IMR-90 (cell line): ENCODE data around the gene NME7. TPM values are rescaled to one million over a fixed set of nuclear protein-coding genes. Genes with fewer than 3 reads are reported as not detected.

Source experiments
- ATAC-seq: fragments of 200-7000 bp; cut with Tn5 transposase; 2 replicates; pipeline ENCODE4 v1.9.1; 2020; ENCODE audit warnings: low read depth, mild to moderate bottlenecking, moderate library complexity
- BruUV-seq: library from RNA; stranded (reverse); fragments of 400-500 nt; replicated peaks from 2 replicates; lab custom pipeline; 2021; lab: Mats Ljungman, UMichigan
- CTCF ChIA-PET: fragments of 300-600 bp; formaldehyde crosslinking; extraction: SDS; loops from one replicate; lab custom pipeline; 2021; ENCODE audit warnings: antibody characterized with exemption; lab: Yijun Ruan, JAX
- POLR2A ChIA-PET: fragments of 300-600 bp; sonication (Branson Sonifier 250); formaldehyde crosslinking; loops from one replicate; lab custom pipeline; 2022; ENCODE audit warnings: antibody characterized with exemption; ENCODE audit not compliant: unreplicated experiment; lab: Charles Lee
- DNase-seq: peaks from one replicate; pipeline ENCODE4 v3.0.0; 2013
- H2AFZ ChIP-seq: replicated peaks from 2 replicates; pipeline ENCODE3; 2013; ENCODE audit warnings: low read length, mild to moderate bottlenecking; ENCODE audit not compliant: poor library complexity
- H2AK5ac ChIP-seq: 2 replicates; pipeline ENCODE4 v1.6.1; 2013; ENCODE audit warnings: low read depth, low read length, inconsistent platforms
- H2AK9ac ChIP-seq: replicated peaks from 2 replicates; pipeline ENCODE3; 2013; ENCODE audit warnings: mild to moderate bottlenecking, low read depth, low read length, moderate library complexity; ENCODE audit not compliant: poor library complexity
- H2BK120ac ChIP-seq: 2 replicates; pipeline ENCODE4 v1.6.1; 2013; ENCODE audit warnings: low read depth, low read length, inconsistent platforms
- H2BK15ac ChIP-seq: 3 replicates; pipeline ENCODE4 v1.6.1; 2013; ENCODE audit warnings: low read depth, low read length, inconsistent platforms
- H2BK20ac ChIP-seq: 2 replicates; pipeline ENCODE4 v1.6.1; 2013; ENCODE audit warnings: low read depth, mild to moderate bottlenecking, inconsistent platforms, low read length, moderate library complexity
- H2BK5ac ChIP-seq: 2 replicates; pipeline ENCODE4 v1.6.1; 2013; ENCODE audit warnings: mild to moderate bottlenecking, low read depth, low read length, inconsistent platforms; ENCODE audit not compliant: poor library complexity, severe bottlenecking
- H3K14ac ChIP-seq: replicated peaks from 2 replicates; pipeline ENCODE4 v1.6.1; 2013; ENCODE audit warnings: low read depth, low read length, inconsistent platforms
- H3K18ac ChIP-seq: 2 replicates; pipeline ENCODE4 v1.6.1; 2013; ENCODE audit warnings: low read depth, low read length, control low read depth
- H3K23ac ChIP-seq: 2 replicates; pipeline ENCODE4 v1.6.1; 2013; ENCODE audit warnings: low read depth, low read length, inconsistent platforms
- H3K27ac ChIP-seq: 2 replicates; pipeline ENCODE4 v1.5.1; 2013; ENCODE audit warnings: mild to moderate bottlenecking, control low read depth, low read length; ENCODE audit not compliant: insufficient read depth
- H3K27me3 ChIP-seq: 2 replicates; pipeline ENCODE4 v1.6.1; 2013; ENCODE audit warnings: low read length; ENCODE audit not compliant: control insufficient read depth, insufficient read depth
- H3K36me3 ChIP-seq: 2 replicates; pipeline ENCODE4 v1.6.1; 2013; ENCODE audit warnings: low read length, mixed read lengths; ENCODE audit not compliant: control insufficient read depth, insufficient read depth
- H3K4ac ChIP-seq: 2 replicates; pipeline ENCODE4 v1.6.1; 2013; ENCODE audit warnings: low read depth, low read length, inconsistent platforms
- H3K4me1 ChIP-seq: 2 replicates; pipeline ENCODE4 v1.6.1; 2013; ENCODE audit warnings: low read length, mixed read lengths; ENCODE audit not compliant: control insufficient read depth, insufficient read depth
- H3K4me2 ChIP-seq: 2 replicates; pipeline ENCODE4 v1.6.1; 2013; ENCODE audit warnings: low read depth, mild to moderate bottlenecking, control low read depth, low read length, moderate library complexity
- H3K4me3 ChIP-seq: 2 replicates; pipeline ENCODE4 v1.5.1; 2013; ENCODE audit warnings: low read depth, mild to moderate bottlenecking, control low read depth, low read length, moderate library complexity; ENCODE audit not compliant: insufficient read depth
- H3K56ac ChIP-seq: 2 replicates; pipeline ENCODE4 v1.6.1; 2013; ENCODE audit warnings: low read length, inconsistent platforms; ENCODE audit not compliant: insufficient read depth; ENCODE audit errors: extremely low read depth
- H3K79me1 ChIP-seq, 2 experiments: 2 replicates each; pipeline ENCODE4 v1.6.1; 2013; ENCODE audit warnings: low read length in 2 of 2, inconsistent platforms in 1 of 2, low read depth in 1 of 2
- H3K9ac ChIP-seq: 2 replicates; pipeline ENCODE4 v1.6.1; 2013; ENCODE audit warnings: low read depth, low read length, control low read depth
- H3K9me1 ChIP-seq: 2 replicates; pipeline ENCODE4 v1.6.1; 2013; ENCODE audit warnings: low read length, inconsistent platforms; ENCODE audit not compliant: insufficient read depth
- H3K9me3 ChIP-seq: 2 replicates; pipeline ENCODE4 v1.6.1; 2013; ENCODE audit warnings: low read length; ENCODE audit not compliant: control insufficient read depth, insufficient read depth
- H4K20me1 ChIP-seq: 2 replicates; pipeline ENCODE4 v1.6.1; 2013; ENCODE audit warnings: low read length, inconsistent platforms; ENCODE audit not compliant: insufficient read depth
- H4K5ac ChIP-seq: 2 replicates; pipeline ENCODE4 v1.6.1; 2013; ENCODE audit warnings: mild to moderate bottlenecking, low read depth, low read length, control low read depth
- H4K8ac ChIP-seq, 2 experiments: 2 replicates each; pipeline ENCODE4 v1.6.1; 2013; ENCODE audit warnings: low read depth in 2 of 2, low read length in 2 of 2, control low read depth in 1 of 2, inconsistent platforms in 1 of 2
- H4K91ac ChIP-seq: 2 replicates; pipeline ENCODE4 v1.6.1; 2013; ENCODE audit warnings: low read depth, low read length, inconsistent platforms; ENCODE audit not compliant: insufficient read depth
- MXI1 ChIP-seq: IDR thresholded peaks from 2 replicates; pipeline ENCODE4 v1.6.1; 2012; ENCODE audit warnings: low read depth, mild to moderate bottlenecking, low read length, moderate library complexity, borderline replicate concordance
- NFE2L2 ChIP-seq: fragments of 150-350 bp; IDR thresholded peaks from 2 replicates; pipeline ENCODE4 v1.6.1; 2016; ENCODE audit warnings: low read depth, mild to moderate bottlenecking, low read length
- RFX5 ChIP-seq: IDR thresholded peaks from 2 replicates; pipeline ENCODE4 v1.8.0; 2012; ENCODE audit warnings: low read depth, mild to moderate bottlenecking, low read length, moderate library complexity
- WGBS, 2 experiments: methylation state at CpG; one replicate each; pipeline versions ENCODE4 v1.1.5 to v1.1.7; 2013; ENCODE audit warnings: missing lambda C conversion rate in 2 of 2; ENCODE audit not compliant: insufficient read length in 1 of 2; ENCODE audit errors: extremely low coverage in 2 of 2; 5-methylcytosine and 5-hydroxymethylcytosine counted together
- dilution Hi-C: fragments of 300-500 bp; cut with HindIII; formaldehyde crosslinking; loops from one replicate; pipeline ENCODE4 v1.14.3; 2018; ENCODE audit warnings: low sequenced_read_pairs; ENCODE audit not compliant: unreplicated experiment
- in situ Hi-C: fragments of 300-500 bp; cut with MboI; formaldehyde crosslinking; loops from 3 replicates; pipeline ENCODE4 v1.14.3; 2019; ENCODE audit warnings: low sequenced_read_pairs, inconsistent platforms, mixed read lengths
- intact Hi-C: fragments of 100-400 bp; cut with micrococcal nuclease; formaldehyde crosslinking; loops from 2 replicates; pipeline ENCODE4 v1.10.0; 2022
- polyA plus RNA-seq, 3 experiments: library from polyadenylated mRNA; depleted of rRNA; stranded (reverse); fragments of >200 nt; gene quantifications; 2 replicates each; pipeline ENCODE4 v1.2.3, GENCODE V29; 2012; ENCODE audit warnings: low replicate concordance in 1 of 3
- total RNA-seq: library from RNA; depleted of rRNA; stranded (reverse); fragments of >200 nt; gene quantifications from 2 replicates; pipeline ENCODE4 v1.2.3, GENCODE V29; 2012
- TF ChIP-seq, protein P1 (sequence below): conservative IDR thresholded peaks from 2 replicates; pipeline ENCODE4 v1.5.1; 2012; ENCODE audit warnings: mild to moderate bottlenecking, low read depth, low read length, improper control_type of control experiment
- TF ChIP-seq, protein P2 (sequence below): fragments of 150-350 bp; IDR thresholded peaks from 2 replicates; pipeline ENCODE4 v1.6.1; 2017; ENCODE audit warnings: mild to moderate bottlenecking, antibody characterized with exemption, low read length, low read depth

NME7 gene
- total and polyA plus RNA-seq, 2 of the 4 experiments (the other 2 are of a cell fraction), result 18.3 to 22.4 TPM

DNA sequence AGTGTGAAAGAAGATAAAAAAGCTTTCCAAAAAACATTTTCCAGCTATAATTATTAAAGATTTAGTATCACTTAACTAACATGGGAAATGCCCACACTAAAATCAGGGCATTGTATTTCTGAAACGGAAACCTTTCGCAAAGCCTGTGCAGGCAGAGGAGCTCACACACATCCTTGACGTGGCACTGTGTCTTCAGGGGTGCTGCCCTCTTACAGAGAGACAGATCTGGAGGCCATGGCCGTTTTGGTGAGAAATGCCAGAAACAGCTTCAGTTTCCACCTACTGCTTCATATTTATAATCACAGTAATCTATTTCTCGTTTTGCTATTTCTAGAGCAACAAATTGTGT lies 234.4 kb downstream of the NME7 start:
- no peak overlapping the region for H3K23ac ChIP-seq
- no peak overlapping the region for H4K5ac ChIP-seq
- H4K20me1 ChIP-seq, result no peaks in the 10 kb centered on the region
- in situ Hi-C loops (no loop called here), dilution Hi-C loops (no loop called here), intact Hi-C loops (loop anchor here (10.0 kb wide), 1 partner anchor 528 kb away; no protein-coding TSS in a partner anchor)
- ATAC-seq (no peak), DNase-seq (no peak)
- WGBS, 2 experiments, result no CpG with 5 or more reads among the region's 5 CpGs
- no peaks in the 10 kb centered on the region for H3K9me1 ChIP-seq
- no peak overlapping the region for H2BK20ac ChIP-seq
- H3K4ac ChIP-seq, result no peak overlapping the region
- no peak overlapping the region for H4K8ac ChIP-seq
- ChIA-PET CTCF (interaction anchor here (0.6 to 1.2 kb wide), 3 partner anchors 619 to 879 kb away, joined by 3 to 7 read pairs (median 3); no protein-coding TSS in a partner anchor), POLR2A (no interaction called here)
- H2BK15ac ChIP-seq, result no peak overlapping the region
- no peaks in the 10 kb centered on the region for H3K27me3 ChIP-seq
- H2BK120ac ChIP-seq, result no peak overlapping the region
- peaks cover 3% of the 10 kb centered on the region; the same call in 1 of the 2 replicates for H3K36me3 ChIP-seq
- no peak overlapping the region for H4K91ac ChIP-seq
- H3K9ac ChIP-seq, result no peak overlapping the region
- no peak overlapping the region for H3K4me2 ChIP-seq
- H3K18ac ChIP-seq, result no peak overlapping the region
- H2AK5ac ChIP-seq, result no peak overlapping the region
- no peak overlapping the region for H3K56ac ChIP-seq
- no peak overlapping the region for H3K27ac ChIP-seq
- no peaks in the 10 kb centered on the region for H3K9me3 ChIP-seq
- BruUV-seq, result no TSS peak
- no peak overlapping the region for H3K14ac ChIP-seq
- H3K79me1 ChIP-seq, result no peaks in the 10 kb centered on the region; a peak in 2 of 4 replicates
- no peak overlapping the region for H2BK5ac ChIP-seq
- TF ChIP-seq, protein P1, sequence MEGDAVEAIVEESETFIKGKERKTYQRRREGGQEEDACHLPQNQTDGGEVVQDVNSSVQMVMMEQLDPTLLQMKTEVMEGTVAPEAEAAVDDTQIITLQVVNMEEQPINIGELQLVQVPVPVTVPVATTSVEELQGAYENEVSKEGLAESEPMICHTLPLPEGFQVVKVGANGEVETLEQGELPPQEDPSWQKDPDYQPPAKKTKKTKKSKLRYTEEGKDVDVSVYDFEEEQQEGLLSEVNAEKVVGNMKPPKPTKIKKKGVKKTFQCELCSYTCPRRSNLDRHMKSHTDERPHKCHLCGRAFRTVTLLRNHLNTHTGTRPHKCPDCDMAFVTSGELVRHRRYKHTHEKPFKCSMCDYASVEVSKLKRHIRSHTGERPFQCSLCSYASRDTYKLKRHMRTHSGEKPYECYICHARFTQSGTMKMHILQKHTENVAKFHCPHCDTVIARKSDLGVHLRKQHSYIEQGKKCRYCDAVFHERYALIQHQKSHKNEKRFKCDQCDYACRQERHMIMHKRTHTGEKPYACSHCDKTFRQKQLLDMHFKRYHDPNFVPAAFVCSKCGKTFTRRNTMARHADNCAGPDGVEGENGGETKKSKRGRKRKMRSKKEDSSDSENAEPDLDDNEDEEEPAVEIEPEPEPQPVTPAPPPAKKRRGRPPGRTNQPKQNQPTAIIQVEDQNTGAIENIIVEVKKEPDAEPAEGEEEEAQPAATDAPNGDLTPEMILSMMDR, result no peak
- TF ChIP-seq, protein P2, sequence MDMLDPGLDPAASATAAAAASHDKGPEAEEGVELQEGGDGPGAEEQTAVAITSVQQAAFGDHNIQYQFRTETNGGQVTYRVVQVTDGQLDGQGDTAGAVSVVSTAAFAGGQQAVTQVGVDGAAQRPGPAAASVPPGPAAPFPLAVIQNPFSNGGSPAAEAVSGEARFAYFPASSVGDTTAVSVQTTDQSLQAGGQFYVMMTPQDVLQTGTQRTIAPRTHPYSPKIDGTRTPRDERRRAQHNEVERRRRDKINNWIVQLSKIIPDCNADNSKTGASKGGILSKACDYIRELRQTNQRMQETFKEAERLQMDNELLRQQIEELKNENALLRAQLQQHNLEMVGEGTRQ, result no peak
- TF ChIP-seq MXI1, result no peak
- no peak for TF ChIP-seq RFX5
- no peak for TF ChIP-seq NFE2L2
- no peak overlapping the region for H2AFZ ChIP-seq
- H3K4me1 ChIP-seq, result no peaks in the 10 kb centered on the region
- H3K4me3 ChIP-seq, result no peak overlapping the region
- H2AK9ac ChIP-seq, result no peak overlapping the region
